ENCODE results near the gene NFIX.
"Not testable (repeated sequence)": the region's sequence is repeated elsewhere in the genome, so short reads cannot be mapped to it uniquely, and the experiment has no call there.

NFIX gene

GRCh38 chr19:12948612-12949362 lies 46.5 kb upstream of the NFIX start:
- no peak overlapping the region for H3K4me3 ChIP-seq (ENCODE audit: low read length)
- no peak for TF ChIP-seq CTCF (conservative IDR thresholded peaks at IDR 0.05; ENCODE audit: low read length)
- DNase-seq (ENCODE audit: low read depth): no peak

- no peak for TF ChIP-seq CTCF (conservative IDR thresholded peaks at IDR 0.05; ENCODE audit: low read length)
- H3K4me3 ChIP-seq (ENCODE audit: low read length): no peak overlapping the region
- no peak for DNase-seq (ENCODE audit: low read depth)
These were observed 45.7 kb upstream of the NFIX start for GRCh38 chr19:12949363-12950283.

GRCh38 chr19:12952050-12952449 lies 43.2 kb upstream of the NFIX start:
- H3K4me3 ChIP-seq (ENCODE audit: low read length); DNase-seq (ENCODE audit: low read depth): not testable (repeated sequence)

GRCh38 chr19:12952488-12953137 lies 42.7 kb upstream of the NFIX start:
- no peak for TF ChIP-seq CTCF (conservative IDR thresholded peaks at IDR 0.05; ENCODE audit: low read length)
- DNase-seq (ENCODE audit: low read depth): peak; percentile 86
- no peak overlapping the region for H3K4me3 ChIP-seq (ENCODE audit: low read length)

- no peak for TF ChIP-seq CTCF (conservative IDR thresholded peaks at IDR 0.05; ENCODE audit: low read length)
- peak; percentile 35 for DNase-seq (ENCODE audit: low read depth)
- H3K4me3 ChIP-seq (ENCODE audit: low read length): no peak overlapping the region
These were observed 42.0 kb upstream of the NFIX start for GRCh38 chr19:12953138-12953798.

- H3K4me3 ChIP-seq (ENCODE audit: low read length): no peak overlapping the region
- no peak for DNase-seq (ENCODE audit: low read depth)
- TF ChIP-seq CTCF (conservative IDR thresholded peaks at IDR 0.05; ENCODE audit: low read length): no peak
These were observed 41.3 kb upstream of the NFIX start for GRCh38 chr19:12953799-12954611.

Measured in AG10803 (cell line).